GM10847 (cell line): ENCODE results near the gene IGFL2.

Experiments used
- POLR2A ChIP-seq: IDR thresholded peaks from 2 replicates; pipeline ENCODE4 v1.6.1; 2011; ENCODE audit not compliant: insufficient read length; ENCODE audit errors: extremely low read depth

Gene IGFL2

DNA sequence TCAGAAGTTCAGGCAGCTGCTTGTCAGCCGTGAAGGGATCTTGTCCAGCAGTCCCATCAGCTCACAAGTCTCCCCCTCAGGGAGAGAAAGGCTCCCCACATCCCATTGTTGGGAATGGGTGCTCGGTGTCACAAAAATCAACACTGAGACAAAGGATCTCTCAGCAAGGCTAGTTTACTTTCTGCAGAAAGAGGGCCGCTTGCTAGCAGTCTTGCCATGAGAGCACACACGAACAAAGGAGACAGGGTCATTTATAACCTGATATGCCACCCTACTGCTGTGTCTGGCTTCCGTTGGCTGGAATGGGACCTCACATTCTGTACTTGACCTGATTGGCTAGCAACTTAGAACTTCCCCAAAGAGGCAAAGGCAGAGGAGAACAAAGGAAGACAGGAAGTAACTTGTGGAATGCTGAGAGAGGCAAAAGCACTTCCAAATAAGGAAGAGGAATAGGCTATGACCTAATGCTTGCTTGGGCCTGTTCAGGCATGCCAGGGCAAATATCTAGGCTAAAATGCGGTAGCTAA is 14.9 kb upstream of the IGFL2 start:
- TF ChIP-seq POLR2A: no peak

DNA sequence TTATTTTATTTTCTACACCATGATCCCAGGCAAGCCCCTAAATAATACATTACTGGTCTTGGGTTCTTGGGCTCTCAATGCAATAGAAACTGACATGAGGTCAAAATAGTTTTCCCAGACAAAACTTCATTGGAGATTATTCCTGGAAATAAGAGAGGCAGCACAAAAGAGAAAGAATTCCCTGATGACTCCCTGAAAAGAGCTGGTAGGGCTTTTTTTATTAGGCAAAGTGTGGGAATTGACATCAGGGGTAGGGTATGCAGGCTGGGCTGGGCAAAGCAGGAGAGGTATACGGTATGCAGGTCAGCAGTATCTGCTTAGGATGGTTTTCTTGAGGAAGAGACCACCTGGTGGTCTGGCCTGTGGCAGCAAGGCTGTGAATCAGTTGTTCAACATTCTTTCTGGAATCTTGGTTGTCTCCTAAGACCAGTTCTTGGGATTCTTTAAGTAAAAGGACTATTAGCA is 14.2 kb upstream of the IGFL2 start:
- TF ChIP-seq POLR2A: no peak

DNA sequence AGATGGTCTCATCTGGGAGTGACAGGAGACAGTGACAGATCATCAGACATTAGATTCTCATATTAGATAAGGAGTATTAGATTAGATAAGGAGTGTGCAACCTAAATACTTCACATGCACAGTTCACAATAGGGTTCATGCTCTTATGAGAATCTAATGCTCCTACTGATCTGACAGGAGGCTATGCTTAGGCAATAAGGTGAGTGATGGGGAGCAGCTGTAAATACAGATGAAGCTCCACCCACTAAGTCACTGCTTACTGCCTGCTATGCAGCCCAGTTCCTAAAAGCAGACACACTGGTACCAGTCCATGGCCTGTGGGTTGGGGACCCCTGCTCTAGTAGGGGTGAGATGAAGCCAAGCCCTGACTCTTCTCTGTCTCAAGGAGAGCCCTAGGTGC is 13.5 kb upstream of the IGFL2 start:
- no peak for TF ChIP-seq POLR2A

- no peak for TF ChIP-seq POLR2A
Observed at GRCh38 chr19:46137915-46138473, 10.0 kb upstream of the IGFL2 start.

GRCh38 chr19:46141421-46141820 is 6.6 kb upstream of the IGFL2 start:
- TF ChIP-seq POLR2A: no peak

- TF ChIP-seq POLR2A: no peak
Observed at GRCh38 chr19:46142294-46142693, 5.7 kb upstream of the IGFL2 start.

DNA sequence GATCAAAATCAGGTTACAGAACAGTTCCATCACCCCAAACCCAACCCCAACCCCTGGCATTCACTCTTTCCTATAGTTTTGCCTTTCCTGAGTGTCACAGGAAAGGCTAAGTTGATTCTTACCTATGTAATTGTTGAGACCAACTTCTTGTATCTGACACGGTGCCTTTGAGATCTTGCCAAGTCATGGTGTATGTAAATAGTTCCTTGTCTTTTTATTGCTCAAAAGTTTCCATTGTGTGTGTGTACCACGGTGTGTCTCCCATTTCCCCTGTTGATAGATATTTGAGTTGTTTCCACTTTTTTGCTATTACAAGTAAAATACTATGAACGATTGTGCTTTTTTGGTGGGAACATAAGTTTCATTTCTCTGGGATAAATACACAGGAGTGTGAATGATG is 3.3 kb upstream of the IGFL2 start:
- TF ChIP-seq POLR2A: no peak

- TF ChIP-seq POLR2A: no peak
Observed at GRCh38 chr19:46147166-46147740, 785 bp upstream of the IGFL2 start.

DNA sequence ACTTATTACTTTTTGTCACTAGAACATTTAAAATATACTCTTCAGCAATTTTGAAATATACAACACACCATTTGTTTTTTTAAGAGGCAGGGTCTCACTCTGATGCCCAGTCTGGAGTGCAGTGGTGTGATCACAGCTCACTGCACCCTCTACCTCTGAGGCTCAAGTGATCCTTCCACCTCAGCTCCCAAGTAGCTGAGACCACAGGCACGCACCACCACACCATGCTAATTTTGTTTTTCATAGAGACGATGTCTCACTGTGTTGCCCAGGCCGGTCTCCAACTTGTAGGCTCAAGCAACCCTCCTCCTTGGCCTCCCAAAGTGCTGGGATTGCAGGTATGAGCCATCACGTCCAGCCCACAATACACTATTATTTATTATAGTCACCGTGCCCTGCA is 2.6 kb downstream of the IGFL2 start:
- no peak for TF ChIP-seq POLR2A

DNA sequence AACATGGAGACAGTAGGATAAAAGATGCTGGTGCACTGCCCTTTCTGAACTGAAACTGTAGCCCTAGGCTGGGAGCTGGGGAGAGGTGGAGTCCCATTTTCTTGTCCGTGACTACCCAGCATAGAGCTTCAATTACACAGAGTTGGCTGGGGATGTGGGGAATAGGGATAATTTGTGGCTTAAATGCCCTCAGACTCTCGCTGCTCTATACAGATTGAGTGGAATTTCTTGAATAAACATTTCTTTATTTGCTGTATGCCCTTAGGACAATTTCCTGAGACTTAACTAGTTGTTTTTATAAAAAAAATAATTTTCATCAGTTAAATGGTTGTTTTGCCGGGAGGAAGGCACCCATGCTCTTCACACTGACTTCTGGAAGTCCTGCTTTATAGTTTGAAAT is 7.2 kb downstream of the IGFL2 start:
- TF ChIP-seq POLR2A: no peak

DNA sequence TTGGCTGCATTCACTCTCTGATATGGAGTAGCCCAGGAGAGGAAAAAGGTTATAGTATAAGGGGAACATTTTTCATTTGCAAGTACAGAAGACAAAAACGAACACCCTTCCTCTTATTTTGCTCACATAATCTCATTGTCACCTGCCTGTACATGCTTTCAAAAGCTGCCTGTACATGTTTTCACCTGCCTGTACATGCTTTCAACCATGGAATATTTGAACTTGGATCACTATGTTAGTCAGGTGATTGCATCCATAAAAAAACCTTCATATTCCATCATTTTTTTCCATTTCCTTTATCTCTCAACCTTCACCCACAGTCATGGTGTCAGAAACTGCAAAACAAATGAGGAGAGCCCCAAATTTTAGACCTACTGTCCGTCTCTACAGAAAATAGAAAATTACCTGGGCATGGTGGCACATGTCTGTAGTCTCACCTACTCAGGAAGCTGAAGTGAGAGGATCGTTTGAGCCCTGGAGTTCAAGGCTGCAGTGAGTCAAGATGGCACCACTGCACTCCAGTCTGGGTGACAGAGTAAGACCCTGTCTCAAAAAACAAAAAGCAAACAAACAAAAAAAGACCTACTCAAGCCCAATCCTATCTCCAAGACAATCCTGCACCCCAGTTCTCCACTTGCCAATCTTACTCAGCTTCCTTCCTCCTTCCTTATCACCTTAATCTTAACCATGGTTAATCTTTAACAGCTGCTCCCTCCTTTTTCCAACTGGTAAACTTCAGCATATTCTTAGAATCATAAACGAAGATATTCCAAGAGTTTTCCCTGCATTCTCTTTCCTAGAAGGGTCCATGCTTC is 11.6 kb downstream of the IGFL2 start:
- no peak for TF ChIP-seq POLR2A

GRCh38 chr19:46160233-46160775 is 12.3 kb downstream of the IGFL2 start:
- TF ChIP-seq POLR2A: no peak

DNA sequence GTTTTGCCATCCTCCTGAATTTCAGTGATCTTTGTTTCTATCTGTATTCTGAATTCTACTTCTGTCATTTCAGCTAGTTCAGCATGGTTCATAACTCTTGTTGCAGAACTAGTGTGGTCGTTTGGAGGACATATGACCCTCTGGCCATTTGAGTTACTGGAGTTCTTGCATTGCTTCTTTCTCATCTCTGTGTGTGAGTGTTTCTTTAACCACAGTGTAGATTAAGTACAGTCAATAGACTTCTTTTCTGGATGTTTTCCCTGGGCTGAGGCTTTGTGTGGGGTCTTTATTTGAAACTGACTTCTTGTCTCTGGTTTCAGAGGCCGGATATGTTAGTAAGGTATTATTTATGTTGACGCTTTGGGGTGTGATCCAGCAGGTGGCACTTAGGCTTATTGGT is 14.7 kb downstream of the IGFL2 start:
- no peak for TF ChIP-seq POLR2A

- no peak for TF ChIP-seq POLR2A
Observed at GRCh38 chr19:46173886-46174480, 25.9 kb downstream of the IGFL2 start.

- no peak for TF ChIP-seq POLR2A
Observed at GRCh38 chr19:46176116-46176860, 28.2 kb downstream of the IGFL2 start.
